Cardiac fibroblast (primary cell): ENCODE results near the gene RASA2.

Source experiments
- DNase-seq, 2 donors: peaks; one replicate each; pipeline versions ENCODE4 v3.0.0 to v3.0.0-alpha.2; 2010; ENCODE audit warnings: low read depth in 2 of 2
- H3K4me3 ChIP-seq, 2 donors: replicated peaks in 1 of 2; 1 replicate in 1 of 2; 2 replicates in 1 of 2; pipeline ENCODE4 v1.5.1; 2011; ENCODE audit warnings: low read depth in 2 of 2, low read length in 2 of 2, mild to moderate bottlenecking in 2 of 2, moderate library complexity in 1 of 2
- TF ChIP-seq, protein P1 (sequence below): IDR thresholded peaks from one replicate; pipeline ENCODE4 v1.5.1; 2011; ENCODE audit warnings: low read depth, mild to moderate bottlenecking, low read length, inconsistent platforms

The RASA2 gene

GRCh38 chr3:141539431-141540187, 52.8 kb downstream of the RASA2 start:
- DNase-seq = no peak

DNA sequence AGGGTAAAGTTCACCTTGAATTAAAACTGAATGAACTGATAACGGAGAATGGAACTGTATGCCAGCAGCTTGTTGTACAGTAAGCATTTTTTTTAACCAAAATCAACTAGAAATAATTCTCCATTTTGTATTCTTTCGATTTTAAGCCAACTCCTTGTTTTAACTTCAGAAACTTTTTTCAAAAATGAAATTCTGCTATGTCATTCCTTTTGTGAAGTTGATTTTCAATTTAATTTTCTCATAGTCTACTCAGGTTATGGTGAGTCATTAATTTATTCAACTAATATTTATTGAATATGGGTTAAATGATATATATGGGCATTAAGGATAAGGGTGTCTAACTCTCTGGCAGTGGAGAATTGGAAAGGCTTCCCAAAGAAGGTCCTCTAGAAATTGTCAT, 53.7 kb downstream of the RASA2 start:
- TF ChIP-seq, protein P1, sequence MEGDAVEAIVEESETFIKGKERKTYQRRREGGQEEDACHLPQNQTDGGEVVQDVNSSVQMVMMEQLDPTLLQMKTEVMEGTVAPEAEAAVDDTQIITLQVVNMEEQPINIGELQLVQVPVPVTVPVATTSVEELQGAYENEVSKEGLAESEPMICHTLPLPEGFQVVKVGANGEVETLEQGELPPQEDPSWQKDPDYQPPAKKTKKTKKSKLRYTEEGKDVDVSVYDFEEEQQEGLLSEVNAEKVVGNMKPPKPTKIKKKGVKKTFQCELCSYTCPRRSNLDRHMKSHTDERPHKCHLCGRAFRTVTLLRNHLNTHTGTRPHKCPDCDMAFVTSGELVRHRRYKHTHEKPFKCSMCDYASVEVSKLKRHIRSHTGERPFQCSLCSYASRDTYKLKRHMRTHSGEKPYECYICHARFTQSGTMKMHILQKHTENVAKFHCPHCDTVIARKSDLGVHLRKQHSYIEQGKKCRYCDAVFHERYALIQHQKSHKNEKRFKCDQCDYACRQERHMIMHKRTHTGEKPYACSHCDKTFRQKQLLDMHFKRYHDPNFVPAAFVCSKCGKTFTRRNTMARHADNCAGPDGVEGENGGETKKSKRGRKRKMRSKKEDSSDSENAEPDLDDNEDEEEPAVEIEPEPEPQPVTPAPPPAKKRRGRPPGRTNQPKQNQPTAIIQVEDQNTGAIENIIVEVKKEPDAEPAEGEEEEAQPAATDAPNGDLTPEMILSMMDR = no peak
- H3K4me3 ChIP-seq = no peak overlapping the region
- DNase-seq = no peak

More at GRCh38 chr3:141539431-141540187, 52.8 kb downstream of the RASA2 start:
- TF ChIP-seq, protein P1 = no peak
- no peak overlapping the region for H3K4me3 ChIP-seq

DNA sequence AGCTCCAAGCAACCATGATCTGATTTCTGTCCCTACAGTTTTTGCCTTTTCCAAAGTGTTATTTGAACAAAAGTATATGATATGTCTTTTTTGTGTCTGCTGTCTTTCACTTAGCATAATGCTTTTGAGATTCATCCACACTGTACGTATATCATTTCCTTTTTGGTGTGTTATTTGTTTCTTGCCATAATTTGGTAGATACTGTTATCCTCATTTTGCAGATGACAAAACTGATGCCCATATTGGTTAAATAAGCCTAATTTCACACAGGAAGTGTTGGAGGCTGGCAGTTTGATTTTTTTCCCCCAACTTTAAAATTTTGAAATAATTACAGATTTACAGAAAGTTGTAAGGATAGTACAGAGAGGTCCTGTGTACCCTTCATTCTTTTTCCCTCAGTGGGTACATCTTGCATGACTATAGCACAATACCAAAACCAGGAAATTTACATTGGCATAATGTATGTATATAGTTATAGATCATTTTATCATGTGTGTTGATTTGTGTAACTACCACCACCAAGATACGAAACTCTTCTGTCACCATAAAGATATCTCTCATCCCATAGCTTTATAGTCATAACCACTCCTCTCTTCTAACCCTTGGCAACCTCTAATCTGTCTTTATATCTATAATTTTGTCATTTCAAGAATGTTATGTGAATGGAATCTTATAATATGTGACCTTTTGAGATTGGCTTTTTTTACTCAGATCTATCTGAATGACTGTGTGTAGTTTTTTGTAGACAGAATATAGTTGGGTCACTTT, 55.6 kb downstream of the RASA2 start:
- no peak overlapping the region for H3K4me3 ChIP-seq
- no peak for DNase-seq
- TF ChIP-seq, protein P1 = no peak

- TF ChIP-seq, protein P1 = no peak
- DNase-seq = no peak
- no peak overlapping the region for H3K4me3 ChIP-seq
Observed at GRCh38 chr3:141542989-141543388, 56.2 kb downstream of the RASA2 start.

- no peak for DNase-seq
- H3K4me3 ChIP-seq = no peak overlapping the region
- TF ChIP-seq, protein P1 = no peak
Observed at GRCh38 chr3:141544697-141545096, 57.9 kb downstream of the RASA2 start.

GRCh38 chr3:141546081-141546480, 59.3 kb downstream of the RASA2 start:
- TF ChIP-seq, protein P1 = no peak
- no peak overlapping the region for H3K4me3 ChIP-seq
- DNase-seq = no peak
